Measurements from ENCODE around the gene GJA9.
"Not testable (repeated sequence)": the region's sequence is repeated elsewhere in the genome, so short reads cannot be mapped to it uniquely, and the experiment has no call there.

GJA9 gene

DNA sequence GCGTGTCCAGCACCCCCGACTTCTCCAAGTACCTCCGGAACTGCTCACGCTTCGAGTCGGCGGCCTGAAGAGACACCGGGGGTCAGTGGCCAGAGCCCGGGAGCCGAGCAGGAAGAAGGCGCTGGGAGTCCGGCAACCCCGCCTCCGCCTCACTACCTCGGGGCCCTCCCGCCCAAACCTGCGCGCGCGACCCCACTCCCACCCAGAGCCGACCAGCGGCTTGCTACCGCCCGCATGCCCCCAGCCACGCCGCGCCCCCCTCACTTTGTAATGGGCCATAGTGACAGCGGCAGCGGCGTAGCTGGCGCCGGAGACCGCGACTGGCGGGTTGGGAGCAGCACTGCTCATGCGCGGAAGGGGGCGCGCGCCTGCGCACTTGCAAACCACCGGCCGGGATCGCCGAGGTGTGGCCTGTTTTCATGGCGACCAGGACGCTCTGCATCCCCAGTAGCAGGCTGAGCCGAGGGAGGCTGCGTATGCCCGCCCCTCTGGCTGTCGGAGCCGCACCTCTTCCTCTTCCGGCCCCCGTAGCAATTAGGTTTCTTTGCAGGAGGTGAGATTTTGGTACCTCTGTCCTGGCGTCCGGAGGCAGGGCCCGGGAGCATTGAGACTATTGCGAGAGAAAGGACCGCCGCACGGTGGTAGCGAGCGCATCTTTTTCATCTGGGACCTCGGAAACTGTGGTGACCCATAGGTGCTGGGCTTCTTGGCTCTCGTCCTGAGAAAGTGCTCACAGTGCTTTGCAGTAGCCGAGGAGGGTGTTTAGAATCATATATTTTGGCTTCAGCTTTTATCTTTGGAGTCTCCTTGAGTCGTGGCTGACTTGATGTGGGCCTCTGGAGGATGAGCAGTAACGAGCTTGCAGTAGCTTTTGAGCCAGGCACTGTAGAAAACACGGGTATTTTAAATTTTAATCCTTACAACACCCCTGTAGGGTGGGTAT, 8.1 kb downstream of the GJA9 start, which contains the start of gene MYCBP:
TSS of gene MYCBP (minus strand) at position 322 of the 943 bp plus-strand sequence. CDS start at position 279, 43 bp downstream.
- peak; percentile 94 for DNase-seq (ENCODE audit: low read depth in 2 of 2)

DNA sequence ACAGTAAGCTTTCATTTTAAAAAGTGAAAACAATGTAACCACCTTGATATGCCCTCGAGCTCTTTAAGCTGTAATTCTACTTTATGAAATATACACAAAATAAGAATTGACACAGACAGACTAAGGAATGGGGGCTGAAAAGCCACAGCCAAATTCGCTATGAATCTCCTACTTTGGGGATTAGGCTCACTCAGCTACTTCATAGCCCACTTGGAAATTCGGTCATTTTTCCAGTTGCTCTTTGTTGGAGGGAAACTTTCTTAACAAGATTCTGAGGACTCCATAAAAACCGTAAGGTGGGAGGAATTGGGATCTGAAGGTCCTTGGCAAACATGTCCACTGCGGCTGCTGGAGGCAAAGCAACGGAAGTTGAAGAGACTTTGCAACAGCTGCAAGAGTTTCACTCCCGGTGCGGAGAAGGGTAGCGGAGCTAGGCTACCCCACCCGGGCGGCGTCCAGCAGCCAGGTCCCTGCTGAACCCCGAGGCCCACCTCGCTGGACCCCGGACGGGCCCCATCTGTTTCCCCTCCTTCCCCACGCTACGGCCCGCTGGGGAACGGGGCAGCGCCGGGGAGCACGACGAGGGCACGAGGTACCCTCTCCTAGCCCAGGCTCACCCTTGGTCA, 8.9 kb downstream of the GJA9 start:
- peak in 1 of 2 donors; percentile 2 for DNase-seq (ENCODE audit: low read depth in 2 of 2)

DNA sequence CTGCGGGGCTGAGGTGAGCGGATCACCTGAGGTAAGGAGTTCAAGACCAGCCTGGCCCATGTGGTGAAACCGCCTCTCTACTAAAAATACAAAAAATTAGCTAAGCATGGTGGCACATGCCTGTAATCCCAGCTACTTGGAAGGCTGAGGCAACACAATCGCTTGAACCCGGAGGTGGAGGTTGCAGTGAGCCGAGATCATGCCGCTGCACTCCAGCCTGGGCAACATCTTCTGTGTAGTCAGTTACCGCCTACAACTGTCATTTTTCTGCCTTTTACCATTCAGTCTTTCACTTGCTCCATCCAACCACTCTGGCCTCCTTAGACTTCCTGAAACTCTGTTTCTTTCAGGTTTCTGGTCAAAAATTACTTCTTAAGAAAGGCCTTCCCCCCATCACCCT, 10.4 kb downstream of the GJA9 start:
- DNase-seq (ENCODE audit: low read depth in 2 of 2), result no peak

DNA sequence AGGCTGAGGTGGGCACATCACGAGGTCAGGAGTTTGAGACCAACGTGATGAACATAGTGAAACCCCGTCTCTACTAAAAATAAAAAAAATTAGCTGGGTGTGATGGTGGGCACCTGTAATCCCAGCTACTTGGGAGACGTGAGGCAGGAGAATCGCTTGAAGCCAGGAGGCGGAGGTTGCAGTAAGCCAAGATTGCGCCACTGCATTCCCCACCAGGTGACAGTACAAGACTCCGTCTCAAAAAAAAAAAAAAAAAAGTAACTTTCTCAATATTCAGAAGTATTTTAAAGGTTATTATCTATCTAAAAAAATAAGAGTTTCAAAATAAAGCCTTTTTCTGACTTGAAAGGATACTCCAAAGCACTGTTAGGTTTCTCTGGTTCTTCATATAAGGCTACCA, 14.2 kb downstream of the GJA9 start:
- no peak for DNase-seq (ENCODE audit: low read depth in 2 of 2)

DNA sequence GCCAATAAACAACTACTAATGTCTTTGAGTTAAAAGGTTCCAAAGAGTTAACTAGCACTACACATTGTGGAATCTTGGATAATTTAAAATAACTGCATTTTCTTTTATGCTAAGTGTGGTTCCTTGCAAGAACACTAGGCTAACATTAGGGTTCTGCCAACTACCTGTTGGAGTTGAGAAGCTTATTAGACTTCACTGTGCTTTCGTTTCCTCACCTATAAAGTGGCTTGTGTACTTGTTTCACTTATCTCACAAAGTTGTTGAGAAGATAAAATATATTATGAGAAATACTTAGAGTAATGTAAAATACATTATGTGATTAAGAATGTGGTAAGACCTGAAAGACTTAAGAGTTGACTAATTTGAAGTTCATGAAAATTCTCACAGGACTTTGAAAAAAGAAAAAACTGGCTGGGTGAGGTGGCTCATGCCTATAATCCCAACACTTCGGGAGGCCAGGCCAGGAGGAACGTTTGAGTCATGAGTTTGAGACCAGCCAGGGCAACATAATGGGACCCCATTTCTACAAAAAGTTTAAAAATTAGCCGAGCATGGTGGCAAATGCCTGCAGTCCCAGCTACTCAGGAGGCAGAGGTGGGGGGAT, 16.2 kb downstream of the GJA9 start:
- no peak for DNase-seq (ENCODE audit: low read depth in 2 of 2)

DNA sequence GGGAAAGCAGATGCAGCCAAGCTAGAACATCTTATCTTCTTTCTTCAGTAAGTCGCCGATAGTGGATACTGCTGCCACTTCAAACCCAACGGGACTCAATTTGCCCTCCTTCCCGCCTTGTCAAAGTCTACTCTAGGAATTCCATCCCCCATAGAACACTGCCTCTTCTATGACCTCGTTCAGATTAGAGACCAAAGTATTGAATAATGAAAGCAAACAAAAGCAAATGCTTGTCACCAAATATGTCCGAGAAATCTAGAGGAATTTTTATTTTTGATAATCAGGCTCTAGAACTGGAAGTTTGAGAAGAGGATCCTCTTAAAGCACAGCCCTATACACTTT, 21.0 kb downstream of the GJA9 start:
- no peak for DNase-seq (ENCODE audit: low read depth in 2 of 2)

DNA sequence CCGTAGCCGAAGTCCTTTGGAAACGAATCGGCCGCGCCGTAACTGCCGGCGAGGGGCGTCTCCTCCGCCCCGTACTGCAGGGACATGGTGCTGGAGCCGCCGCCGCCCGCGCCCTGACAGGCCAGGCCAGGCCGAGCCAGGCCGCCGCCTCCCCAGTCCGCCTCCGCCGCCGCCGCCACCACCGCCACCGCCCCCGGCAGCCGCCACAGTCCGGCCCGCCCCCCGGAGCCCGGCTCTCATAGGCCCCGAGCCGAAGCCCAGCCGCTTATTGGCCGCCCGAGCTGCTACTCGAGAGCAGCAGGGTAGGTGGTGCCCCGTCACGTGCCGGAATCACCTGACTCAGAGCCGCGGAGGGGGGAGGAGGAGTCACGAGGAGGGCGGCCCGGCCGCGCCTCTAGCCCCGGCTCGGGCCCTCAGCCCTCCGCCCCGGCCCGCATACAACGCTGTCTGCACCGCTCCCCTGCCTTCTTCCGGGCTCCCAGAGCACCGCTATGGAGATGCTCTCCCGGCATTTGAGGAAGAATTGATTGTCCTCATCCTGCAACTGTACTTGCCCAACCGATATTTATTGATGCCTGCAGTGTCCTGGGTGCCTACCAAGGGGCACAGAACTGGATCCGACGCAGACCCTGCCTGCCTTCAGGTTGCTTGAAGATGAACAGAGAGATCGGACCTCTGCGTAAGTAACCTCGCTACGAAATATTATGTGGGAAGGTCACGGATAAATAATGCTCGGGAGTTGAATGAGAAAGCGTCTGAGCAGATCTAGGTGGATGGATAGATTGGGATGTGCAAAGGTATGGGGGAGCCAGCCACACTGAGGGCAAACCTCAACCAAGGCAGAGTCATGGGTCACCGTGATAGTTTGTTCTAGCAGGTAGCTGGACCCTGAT, 21.6 kb downstream of the GJA9 start, which contains the start of gene RRAGC:
TSS of gene RRAGC (minus strand) at position 212 of the 893 bp plus-strand sequence. CDS start at position 86, 126 bp downstream.
- peak; percentile 97 to 98 for DNase-seq (ENCODE audit: low read depth in 2 of 2)

DNA sequence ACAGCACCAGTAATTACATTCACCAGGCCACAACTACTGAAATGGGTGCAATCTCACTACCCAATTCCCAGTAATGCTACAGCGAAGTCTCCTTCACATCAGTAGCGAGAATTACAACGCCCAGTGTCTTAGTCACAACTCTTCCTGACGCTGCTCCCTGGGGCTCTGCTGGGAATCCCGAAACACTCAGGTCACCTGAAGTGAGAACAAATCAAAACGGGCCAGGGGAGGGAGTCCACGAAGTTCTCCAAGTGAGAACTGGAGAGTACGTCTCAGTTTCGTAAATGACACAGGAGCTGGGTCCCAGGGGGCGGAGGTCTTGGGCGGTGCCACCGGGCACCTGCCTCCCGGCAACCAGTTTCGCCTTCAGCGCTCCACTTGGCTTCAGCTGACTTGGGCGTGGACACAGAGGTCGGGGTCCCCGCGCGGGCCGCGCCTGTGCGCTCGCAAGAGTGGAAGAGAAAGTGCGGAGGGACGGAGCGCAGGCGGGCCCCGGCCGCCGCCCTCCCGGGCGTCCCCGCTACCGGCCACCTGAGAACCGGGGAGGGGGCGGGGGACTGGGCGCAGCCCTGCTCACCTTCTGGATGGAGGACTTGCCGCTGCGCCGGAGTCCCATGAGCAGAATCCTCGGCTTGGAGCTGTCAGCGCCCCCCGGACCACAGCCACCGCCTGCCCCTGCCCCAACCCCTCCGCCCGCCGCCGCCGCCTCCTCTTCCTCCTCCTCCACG, 22.4 kb downstream of the GJA9 start:
- DNase-seq (ENCODE audit: low read depth in 2 of 2), result peak in 1 of 2 donors; percentile 12

DNA sequence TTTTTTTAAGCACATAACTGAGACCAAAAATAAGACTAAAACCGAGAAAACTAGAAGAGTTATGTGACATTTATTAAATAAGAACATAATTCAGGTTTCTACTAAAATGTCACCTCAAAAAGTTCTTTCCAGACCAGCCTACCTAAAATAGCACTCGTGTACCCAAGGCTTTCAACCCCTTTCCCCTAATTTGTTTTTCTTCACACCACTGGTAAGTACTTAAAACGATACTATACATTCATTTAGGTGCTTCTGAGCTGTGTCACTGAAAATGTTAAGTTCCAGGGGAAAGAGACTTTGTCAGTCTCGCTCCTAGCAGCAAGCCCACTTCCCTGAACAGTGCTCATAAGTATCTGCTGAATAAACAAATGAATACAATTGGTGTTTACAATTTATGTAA, 28.6 kb downstream of the GJA9 start:
- no peak for DNase-seq (ENCODE audit: low read depth in 2 of 2)

DNA sequence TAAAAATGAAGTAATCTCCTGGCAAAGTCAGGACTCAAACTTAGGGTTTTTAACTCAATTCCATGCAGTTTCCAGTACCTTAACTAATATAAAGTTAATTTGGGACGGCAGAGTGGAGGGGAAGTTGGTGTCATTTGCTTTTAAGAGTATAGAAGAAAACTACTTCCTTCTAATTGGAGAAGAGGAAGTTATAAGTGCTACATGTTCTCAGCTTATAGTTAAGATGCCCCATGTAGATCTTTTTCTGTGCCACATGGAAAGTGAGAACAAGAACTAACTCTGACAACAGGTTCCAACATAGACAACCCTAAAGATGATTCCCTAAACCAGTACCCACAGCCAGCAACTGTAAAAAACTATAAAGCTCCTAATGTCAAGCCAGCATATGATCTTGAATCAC, 33.3 kb downstream of the GJA9 start:
- no peak for DNase-seq (ENCODE audit: low read depth in 2 of 2)

DNA sequence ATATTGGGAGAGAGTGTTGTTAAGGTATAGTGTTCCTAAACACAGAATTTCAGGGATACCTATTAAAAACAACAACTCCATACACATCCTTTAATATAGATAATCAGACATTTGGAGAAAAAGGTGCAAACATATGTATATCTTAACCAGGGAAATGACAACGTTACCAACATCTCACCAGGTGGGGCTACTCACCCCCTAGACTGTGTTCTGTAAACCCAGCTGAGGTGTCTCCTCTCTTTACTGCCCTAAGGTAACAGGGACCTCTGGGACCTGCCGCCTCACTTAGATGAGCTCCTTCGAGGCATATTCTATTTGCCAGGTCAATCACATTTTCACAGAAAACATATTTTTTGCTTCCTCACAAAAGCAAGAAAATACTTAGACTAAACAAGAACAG, 35.2 kb downstream of the GJA9 start:
- DNase-seq (ENCODE audit: low read depth in 2 of 2), result no peak

DNA sequence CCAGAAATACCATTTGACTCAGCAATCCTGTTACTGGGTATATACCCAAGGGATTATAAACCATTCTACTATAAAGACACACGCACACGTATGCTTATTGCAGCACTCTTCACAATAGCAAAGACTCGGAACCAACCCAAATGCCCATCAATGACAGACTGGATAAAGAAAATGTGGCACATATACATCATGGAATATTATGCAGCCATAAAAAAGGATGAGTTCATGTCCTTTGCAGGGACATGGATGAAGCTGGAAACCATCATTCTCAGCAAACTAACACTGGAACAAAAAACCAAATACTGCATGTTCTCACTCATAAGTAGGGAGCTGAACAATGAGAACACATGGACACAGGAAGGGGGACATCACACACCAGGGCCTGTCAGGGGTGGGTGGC, 36.3 kb downstream of the GJA9 start:
- DNase-seq (ENCODE audit: low read depth in 2 of 2), result not testable (repeated sequence)

DNA sequence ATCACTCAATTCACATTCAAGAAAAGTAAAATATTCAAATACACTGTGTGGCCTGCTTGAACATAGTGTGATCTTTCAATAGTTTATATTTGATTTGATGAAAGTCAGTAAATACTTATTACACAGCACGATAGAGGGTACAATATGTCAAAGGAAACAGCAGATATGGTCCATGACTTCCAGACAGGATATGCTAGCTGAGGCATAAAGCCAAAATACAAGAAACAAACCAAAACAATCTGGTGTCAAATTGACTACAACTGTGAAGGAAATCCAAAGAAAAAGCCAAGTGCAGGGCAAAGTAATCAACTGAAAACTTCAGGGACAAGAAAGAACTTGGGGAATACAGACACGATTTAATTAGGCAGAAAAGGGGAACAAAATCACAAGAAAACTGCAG, 41.1 kb downstream of the GJA9 start:
- DNase-seq (ENCODE audit: low read depth in 2 of 2), result no peak

DNA sequence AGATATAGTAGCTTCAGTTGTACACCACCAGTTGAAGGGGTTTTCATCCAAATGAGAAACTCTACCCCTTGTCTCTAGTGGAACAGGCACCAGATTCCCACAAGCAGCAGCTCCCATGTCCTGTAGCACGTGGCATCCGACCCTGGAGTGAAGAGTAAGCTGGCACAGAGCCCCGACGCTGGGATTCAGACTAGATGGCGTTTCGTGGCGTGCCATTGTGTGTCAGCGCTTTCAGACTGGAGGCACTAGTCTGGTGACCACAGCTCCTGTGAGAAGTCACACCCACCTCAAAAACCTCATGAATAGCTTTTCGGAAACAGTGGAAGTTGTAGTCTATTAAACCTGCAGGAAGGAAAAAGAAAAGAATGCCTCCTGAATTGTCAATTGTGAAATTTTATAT, 42.0 kb downstream of the GJA9 start:
- DNase-seq (ENCODE audit: low read depth in 2 of 2), result no peak

DNA sequence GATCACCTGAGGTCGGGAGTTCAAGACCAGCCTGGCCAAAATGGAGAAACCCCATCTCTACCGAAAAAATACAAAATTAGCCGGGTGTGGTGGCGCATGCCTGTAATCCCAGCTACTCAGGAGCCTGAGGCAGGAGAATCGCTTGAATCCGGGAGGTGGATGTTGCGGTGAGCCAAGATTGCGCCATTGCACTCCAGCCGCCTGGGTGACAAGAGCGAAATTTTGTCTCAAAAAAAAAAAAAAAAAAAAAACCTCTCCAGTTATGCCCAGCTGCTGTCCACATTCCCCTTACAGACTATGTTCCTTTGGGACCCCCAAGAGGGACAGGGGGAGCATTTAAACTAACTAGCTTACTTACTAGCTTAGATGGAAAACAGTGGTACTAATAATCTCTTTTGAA, 45.1 kb downstream of the GJA9 start:
- not testable (repeated sequence) for DNase-seq (ENCODE audit: low read depth in 2 of 2)

DNA sequence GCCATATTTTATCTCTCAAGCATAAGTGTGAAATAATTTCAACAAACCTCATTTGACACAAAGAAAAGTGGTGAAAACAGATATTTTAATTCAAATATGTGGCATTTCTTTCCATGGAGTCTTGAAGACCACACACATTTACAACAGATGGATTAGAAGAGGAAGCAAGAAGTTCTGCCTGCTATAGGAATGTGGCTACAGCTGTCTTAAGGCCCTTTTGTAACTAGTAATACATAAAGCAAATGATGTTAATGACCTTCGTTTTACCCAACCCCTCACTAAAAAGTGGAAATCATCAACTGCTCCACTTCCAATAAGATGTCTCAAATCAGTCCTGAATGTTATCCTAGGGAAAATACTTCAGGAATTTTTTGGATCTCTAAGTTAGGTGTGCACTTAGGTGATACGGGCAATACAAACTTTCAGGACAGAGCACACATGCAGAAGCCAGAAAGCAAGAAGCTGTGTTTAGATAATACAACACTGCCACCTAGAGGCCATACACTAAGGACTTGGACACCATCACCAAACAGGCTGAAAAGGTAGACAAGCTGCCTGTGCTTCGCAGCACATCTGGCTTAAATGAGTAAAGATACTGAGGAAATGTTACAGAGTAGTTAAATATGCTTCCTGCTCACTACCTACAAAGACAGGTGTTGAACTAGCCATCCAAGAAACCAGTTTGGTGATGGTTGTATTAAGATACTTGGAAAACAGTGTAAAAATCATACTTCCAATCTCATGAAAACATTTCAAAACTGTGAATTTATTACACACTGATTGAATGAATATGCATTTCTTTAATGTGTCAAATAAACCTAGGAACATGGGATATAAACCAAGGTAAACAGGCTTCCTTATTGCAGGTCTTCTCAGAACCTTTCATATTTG, 46.2 kb downstream of the GJA9 start:
- DNase-seq (ENCODE audit: low read depth in 2 of 2), result no peak

DNA sequence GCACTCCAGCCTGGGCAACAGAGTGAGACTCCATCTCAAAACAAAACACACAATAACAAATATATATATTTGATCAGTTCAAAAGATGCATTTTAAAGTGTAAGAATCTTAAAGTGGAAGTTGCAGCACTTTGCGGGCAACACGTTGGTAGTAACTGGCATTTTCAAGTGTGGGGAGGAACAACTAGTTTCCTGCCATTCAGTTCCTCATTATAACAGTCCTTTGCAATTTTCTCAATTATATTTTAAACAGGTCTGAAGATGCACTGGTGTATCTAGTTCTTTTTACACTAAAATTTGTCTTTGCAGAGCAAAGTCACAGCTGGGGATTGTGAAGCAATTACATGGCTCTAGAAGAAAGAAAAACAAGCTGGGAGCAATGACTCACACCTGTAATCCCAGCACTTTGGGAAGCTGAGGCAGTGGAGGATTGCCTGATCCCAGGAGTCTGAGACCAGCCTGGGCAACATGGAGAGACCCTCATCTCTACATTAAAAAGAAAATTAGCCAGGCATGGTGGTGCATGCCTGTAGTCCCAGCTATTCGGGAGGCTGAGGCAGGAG, 47.1 kb downstream of the GJA9 start:
- no peak for DNase-seq (ENCODE audit: low read depth in 2 of 2)

DNA sequence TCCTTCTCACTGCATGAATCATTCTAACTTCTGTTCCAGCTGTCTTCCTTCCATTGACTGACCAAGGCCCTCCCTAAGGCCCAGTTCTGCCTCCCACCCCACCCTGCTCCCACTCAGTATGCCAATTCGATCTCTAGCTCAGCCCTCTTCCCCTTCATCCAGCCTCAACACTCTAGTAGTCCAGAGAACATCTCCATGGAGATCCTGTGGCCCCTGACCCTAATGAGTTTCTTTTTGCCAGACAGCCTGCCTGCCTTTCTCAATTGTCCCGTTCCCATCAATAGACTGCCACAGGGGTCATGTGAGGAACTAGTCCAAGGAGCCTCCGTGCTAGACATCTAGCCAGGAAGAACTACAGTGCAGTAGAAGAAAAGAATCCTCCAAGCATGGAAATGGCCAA, 48.2 kb downstream of the GJA9 start:
- DNase-seq (ENCODE audit: low read depth in 2 of 2), result no peak

DNA sequence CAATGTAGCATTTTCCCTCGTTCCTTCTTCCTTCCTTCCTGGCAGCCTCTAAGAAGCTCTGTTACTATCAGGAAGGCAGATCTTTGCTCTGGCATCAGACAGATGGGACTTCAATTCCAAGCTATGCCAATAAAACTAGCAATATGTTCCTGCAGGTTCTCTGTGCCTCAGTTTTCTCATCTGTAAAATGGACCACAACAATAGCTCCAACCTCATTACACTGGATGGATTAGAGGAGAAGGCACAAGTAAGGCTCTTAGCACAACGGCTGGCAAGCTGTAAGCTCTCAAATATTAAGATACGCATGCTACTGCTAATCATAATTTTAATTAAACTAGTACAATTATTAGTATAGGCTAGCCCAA, 49.0 kb downstream of the GJA9 start:
- DNase-seq (ENCODE audit: low read depth in 2 of 2), result no peak

All from stimulated activated CD8-positive, alpha-beta memory T cell treated with anti-CD3 and anti-CD28 coated beads, Interleukin-2, amount 100 ng/mL, for 1 hour (primary cell).